ENCODE results near the gene TMOD3. TPM values are rescaled to one million over a fixed set of nuclear protein-coding genes. Genes with fewer than 3 reads are reported as not detected.

Gene TMOD3
- total and polyA plus RNA-seq, 4 donors = 7.2 to 23.9 (median 14.1) TPM

- no peaks in the 10 kb centered on the region for H3K9me3 ChIP-seq (ENCODE audit: control insufficient read depth in 4 of 4, low read length in 3 of 4)
- no peak overlapping the region for H3K9ac ChIP-seq (ENCODE audit: low read depth in 1 of 2, low read length in 2 of 2)
- no peak overlapping the region for H3K27ac ChIP-seq (ENCODE audit: low read depth in 1 of 2, low read length in 2 of 2)
- DNase-seq (ENCODE audit: low spot score) = no peak
- no peak for TF ChIP-seq ZBTB33 (IDR thresholded peaks at IDR 0.05)
- TF ChIP-seq FOXA1 (IDR thresholded peaks at IDR 0.05) = no peak
- TF ChIP-seq REST (IDR thresholded peaks at IDR 0.05) = no peak
- no peak for TF ChIP-seq TAF1 (conservative IDR thresholded peaks at IDR 0.05)
- no peak for TF ChIP-seq YY1 (IDR thresholded peaks at IDR 0.05)
- TF ChIP-seq ATF3 (IDR thresholded peaks at IDR 0.05) = no peak
- no peak for TF ChIP-seq SP1 (IDR thresholded peaks at IDR 0.05)
- no peak for TF ChIP-seq JUND (IDR thresholded peaks at IDR 0.05)
- no peak for TF ChIP-seq HNF4G (IDR thresholded peaks at IDR 0.05)
- no peak for TF ChIP-seq CTCF (IDR thresholded peaks at IDR 0.05; ENCODE audit: low read depth, low read length, missing input control)
- H3K27me3 ChIP-seq (ENCODE audit: control insufficient read depth in 4 of 4, insufficient read depth in 4 of 4, low read length in 3 of 4) = no peaks in the 10 kb centered on the region
- H3K36me3 ChIP-seq (ENCODE audit: control insufficient read depth in 4 of 4, insufficient read depth in 3 of 4, low read depth in 1 of 4, low read length in 3 of 4) = peaks cover 0 to 11% (median 9%) of the 10 kb centered on the region in 4 donors
- 93% methylated on average over 5 of the region's 5 CpGs for WGBS
- H3K4me1 ChIP-seq (ENCODE audit: control insufficient read depth in 4 of 4, insufficient read depth in 4 of 4, low read length in 3 of 4) = no peaks in the 10 kb centered on the region
- no peak overlapping the region for H3K4me3 ChIP-seq (ENCODE audit: low read depth in 1 of 3, low read length in 3 of 3)
Measured at GRCh38 chr15:51935466-51936104, 106.1 kb downstream of the TMOD3 start.

GRCh38 chr15:51936105-51936478 lies 106.6 kb downstream of the TMOD3 start:
- no peak overlapping the region for H3K27ac ChIP-seq (ENCODE audit: low read depth in 1 of 2, low read length in 2 of 2)
- no peaks in the 10 kb centered on the region for H3K9me3 ChIP-seq (ENCODE audit: control insufficient read depth in 4 of 4, low read length in 3 of 4)
- no peaks in the 10 kb centered on the region for H3K4me1 ChIP-seq (ENCODE audit: control insufficient read depth in 4 of 4, insufficient read depth in 4 of 4, low read length in 3 of 4)
- H3K27me3 ChIP-seq (ENCODE audit: control insufficient read depth in 4 of 4, insufficient read depth in 4 of 4, low read length in 3 of 4) = no peaks in the 10 kb centered on the region
- 97% methylated on average over 2 of the region's 2 CpGs for WGBS
- H3K9ac ChIP-seq (ENCODE audit: low read depth in 1 of 2, low read length in 2 of 2) = no peak overlapping the region
- no peak for DNase-seq (ENCODE audit: low spot score)
- TF ChIP-seq FOXA2 (IDR thresholded peaks at IDR 0.05) (no peak), REST (IDR thresholded peaks at IDR 0.05) (no peak), HNF4A (conservative IDR thresholded peaks at IDR 0.05) (no peak)
- peaks cover 3 to 11% (median 9%) of the 10 kb centered on the region in 4 donors for H3K36me3 ChIP-seq (ENCODE audit: control insufficient read depth in 4 of 4, insufficient read depth in 3 of 4, low read depth in 1 of 4, low read length in 3 of 4)
- H3K4me3 ChIP-seq (ENCODE audit: low read depth in 1 of 3, low read length in 3 of 3) = no peak overlapping the region

Measured in liver (tissue), 9 donors.